Measurements from ENCODE around the gene DOCK9.

DNA sequence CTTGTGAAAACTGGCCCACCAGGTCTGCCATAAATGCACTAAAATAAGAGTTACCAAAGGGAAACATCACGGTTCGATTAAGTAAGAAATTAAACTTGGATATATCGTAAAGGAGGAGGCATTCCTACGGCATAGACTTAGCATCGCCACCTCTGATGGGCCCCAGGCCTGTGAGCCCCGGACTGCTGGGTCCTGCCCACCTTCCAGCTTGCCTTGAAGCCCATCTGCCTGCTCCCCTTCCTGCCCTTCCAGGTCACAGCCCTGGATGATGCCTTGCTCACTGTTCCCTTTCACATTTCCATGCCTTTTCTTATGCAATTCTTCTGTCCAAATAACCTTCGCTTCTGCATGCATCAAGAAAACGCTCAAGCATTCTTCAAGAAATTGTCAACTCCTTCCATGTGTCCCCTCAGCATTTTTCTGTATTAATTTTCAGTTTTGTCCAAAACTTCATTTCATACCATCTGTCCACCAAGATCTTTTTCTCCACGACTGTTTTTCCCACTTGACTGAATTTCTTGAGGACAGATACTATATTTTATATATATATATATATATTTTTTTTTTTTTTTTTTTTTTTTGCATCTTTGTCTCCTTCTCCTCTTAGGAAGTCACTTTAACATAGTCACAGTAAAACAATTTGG, 91.2 kb downstream of the DOCK9 start:
- TF ChIP-seq, protein P1, sequence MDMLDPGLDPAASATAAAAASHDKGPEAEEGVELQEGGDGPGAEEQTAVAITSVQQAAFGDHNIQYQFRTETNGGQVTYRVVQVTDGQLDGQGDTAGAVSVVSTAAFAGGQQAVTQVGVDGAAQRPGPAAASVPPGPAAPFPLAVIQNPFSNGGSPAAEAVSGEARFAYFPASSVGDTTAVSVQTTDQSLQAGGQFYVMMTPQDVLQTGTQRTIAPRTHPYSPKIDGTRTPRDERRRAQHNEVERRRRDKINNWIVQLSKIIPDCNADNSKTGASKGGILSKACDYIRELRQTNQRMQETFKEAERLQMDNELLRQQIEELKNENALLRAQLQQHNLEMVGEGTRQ (CRISPR knock-in tag; IDR thresholded peaks at IDR 0.05), result no peak
- TF ChIP-seq, protein P2, sequence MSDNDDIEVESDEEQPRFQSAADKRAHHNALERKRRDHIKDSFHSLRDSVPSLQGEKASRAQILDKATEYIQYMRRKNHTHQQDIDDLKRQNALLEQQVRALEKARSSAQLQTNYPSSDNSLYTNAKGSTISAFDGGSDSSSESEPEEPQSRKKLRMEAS (CRISPR knock-in tag; IDR thresholded peaks at IDR 0.05), result no peak
- TF ChIP-seq, protein P3, sequence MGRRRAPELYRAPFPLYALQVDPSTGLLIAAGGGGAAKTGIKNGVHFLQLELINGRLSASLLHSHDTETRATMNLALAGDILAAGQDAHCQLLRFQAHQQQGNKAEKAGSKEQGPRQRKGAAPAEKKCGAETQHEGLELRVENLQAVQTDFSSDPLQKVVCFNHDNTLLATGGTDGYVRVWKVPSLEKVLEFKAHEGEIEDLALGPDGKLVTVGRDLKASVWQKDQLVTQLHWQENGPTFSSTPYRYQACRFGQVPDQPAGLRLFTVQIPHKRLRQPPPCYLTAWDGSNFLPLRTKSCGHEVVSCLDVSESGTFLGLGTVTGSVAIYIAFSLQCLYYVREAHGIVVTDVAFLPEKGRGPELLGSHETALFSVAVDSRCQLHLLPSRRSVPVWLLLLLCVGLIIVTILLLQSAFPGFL (CRISPR knock-in tag; IDR thresholded peaks at IDR 0.05; ENCODE audit: borderline replicate concordance), result no peak
- TF ChIP-seq, protein P4, sequence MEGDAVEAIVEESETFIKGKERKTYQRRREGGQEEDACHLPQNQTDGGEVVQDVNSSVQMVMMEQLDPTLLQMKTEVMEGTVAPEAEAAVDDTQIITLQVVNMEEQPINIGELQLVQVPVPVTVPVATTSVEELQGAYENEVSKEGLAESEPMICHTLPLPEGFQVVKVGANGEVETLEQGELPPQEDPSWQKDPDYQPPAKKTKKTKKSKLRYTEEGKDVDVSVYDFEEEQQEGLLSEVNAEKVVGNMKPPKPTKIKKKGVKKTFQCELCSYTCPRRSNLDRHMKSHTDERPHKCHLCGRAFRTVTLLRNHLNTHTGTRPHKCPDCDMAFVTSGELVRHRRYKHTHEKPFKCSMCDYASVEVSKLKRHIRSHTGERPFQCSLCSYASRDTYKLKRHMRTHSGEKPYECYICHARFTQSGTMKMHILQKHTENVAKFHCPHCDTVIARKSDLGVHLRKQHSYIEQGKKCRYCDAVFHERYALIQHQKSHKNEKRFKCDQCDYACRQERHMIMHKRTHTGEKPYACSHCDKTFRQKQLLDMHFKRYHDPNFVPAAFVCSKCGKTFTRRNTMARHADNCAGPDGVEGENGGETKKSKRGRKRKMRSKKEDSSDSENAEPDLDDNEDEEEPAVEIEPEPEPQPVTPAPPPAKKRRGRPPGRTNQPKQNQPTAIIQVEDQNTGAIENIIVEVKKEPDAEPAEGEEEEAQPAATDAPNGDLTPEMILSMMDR (IDR thresholded peaks at IDR 0.05), result no peak
- TF ChIP-seq ESRRA (CRISPR knock-in tag; IDR thresholded peaks at IDR 0.05; ENCODE audit: borderline replicate concordance) (no peak), TP53 (CRISPR knock-in tag; IDR thresholded peaks at IDR 0.05) (no peak), MYBL2 (CRISPR knock-in tag; IDR thresholded peaks at IDR 0.05) (no peak), GABPB1 (CRISPR knock-in tag; IDR thresholded peaks at IDR 0.05) (no peak), RELA (CRISPR knock-in tag; IDR thresholded peaks at IDR 0.05; ENCODE audit: borderline replicate concordance) (no peak)

Measured in WTC11 (cell line).